ENCODE measurements around the gene RTN4R.

RTN4R gene

GRCh38 chr22:20297414-20298109 is 29.4 kb upstream of the RTN4R start:
- H3K36me3 ChIP-seq (ENCODE audit: control insufficient read depth, insufficient read depth, low read length): no peaks in the 10 kb centered on the region

GRCh38 chr22:20296598-20296997 is 28.5 kb upstream of the RTN4R start:
- no peaks in the 10 kb centered on the region for H3K9me3 ChIP-seq (ENCODE audit: control insufficient read depth, low read length)
- no peaks in the 10 kb centered on the region for H3K36me3 ChIP-seq (ENCODE audit: control insufficient read depth, insufficient read depth, low read length)
- no peak overlapping the region for H3K4me2 ChIP-seq (ENCODE audit: low read length)
- no peak overlapping the region for H3K27ac ChIP-seq
- no peak overlapping the region for H3K4me3 ChIP-seq (ENCODE audit: low read depth, low read length)
- TF ChIP-seq CTCF (IDR thresholded peaks at IDR 0.05): no peak
- H3K4me1 ChIP-seq: no peaks in the 10 kb centered on the region
- H3K79me2 ChIP-seq: no peaks in the 10 kb centered on the region
- no peak overlapping the region for H2AFZ ChIP-seq
- no peak overlapping the region for H3K9ac ChIP-seq
- H3K27me3 ChIP-seq (ENCODE audit: control insufficient read depth, insufficient read depth, low read length): no peaks in the 10 kb centered on the region

More at GRCh38 chr22:20297414-20298109, 29.4 kb upstream of the RTN4R start:
- H3K79me2 ChIP-seq: no peaks in the 10 kb centered on the region
- no peak overlapping the region for H2AFZ ChIP-seq
- no peak overlapping the region for H3K4me3 ChIP-seq (ENCODE audit: low read depth, low read length)
- H3K27me3 ChIP-seq (ENCODE audit: control insufficient read depth, insufficient read depth, low read length): no peaks in the 10 kb centered on the region
- no peak overlapping the region for H3K9ac ChIP-seq
- TF ChIP-seq CTCF (IDR thresholded peaks at IDR 0.05): no peak
- H3K27ac ChIP-seq: no peak overlapping the region
- H3K4me2 ChIP-seq (ENCODE audit: low read length): no peak overlapping the region
- no peaks in the 10 kb centered on the region for H3K4me1 ChIP-seq
- H3K9me3 ChIP-seq (ENCODE audit: control insufficient read depth, low read length): no peaks in the 10 kb centered on the region

- Histone ChIP-seq H3K36me3 (ENCODE audit: control insufficient read depth, insufficient read depth, low read length) (no peaks in the 10 kb centered on the region), H3K4me2 (ENCODE audit: low read length) (no peak overlapping the region), H3K4me1 (no peaks in the 10 kb centered on the region), H3K9me3 (ENCODE audit: control insufficient read depth, low read length) (no peaks in the 10 kb centered on the region), H3K9ac (no peak overlapping the region), H2AFZ (no peak overlapping the region), H3K27ac (no peak overlapping the region), H3K79me2 (no peaks in the 10 kb centered on the region), H3K4me3 (ENCODE audit: low read depth, low read length) (no peak overlapping the region), H3K27me3 (ENCODE audit: control insufficient read depth, insufficient read depth, low read length) (no peaks in the 10 kb centered on the region)
- no peak for TF ChIP-seq CTCF (IDR thresholded peaks at IDR 0.05)
Observed at GRCh38 chr22:20295262-20296064, 27.3 kb upstream of the RTN4R start.

GRCh38 chr22:20292673-20293232 is 24.6 kb upstream of the RTN4R start:
- Histone ChIP-seq H3K27ac (no peak overlapping the region), H3K4me2 (ENCODE audit: low read length) (no peak overlapping the region)
- TF ChIP-seq CTCF (IDR thresholded peaks at IDR 0.05): no peak

More at GRCh38 chr22:20292673-20293232, 24.6 kb upstream of the RTN4R start:
- H3K4me1 ChIP-seq: no peaks in the 10 kb centered on the region
- no peaks in the 10 kb centered on the region for H3K36me3 ChIP-seq (ENCODE audit: control insufficient read depth, insufficient read depth, low read length)
- peak overlapping the region; percentile 46 for H2AFZ ChIP-seq
- peak overlapping the region; percentile 31 for H3K4me3 ChIP-seq (ENCODE audit: low read depth, low read length)
- no peak overlapping the region for H3K9ac ChIP-seq
- H3K79me2 ChIP-seq: no peaks in the 10 kb centered on the region
- no peaks in the 10 kb centered on the region for H3K27me3 ChIP-seq (ENCODE audit: control insufficient read depth, insufficient read depth, low read length)
- H3K9me3 ChIP-seq (ENCODE audit: control insufficient read depth, low read length): no peaks in the 10 kb centered on the region

Measured in parathyroid adenoma (tissue), 2 donors.